ENCODE data around the gene ABRAXAS1.

The ABRAXAS1 gene

GRCh38 chr4:83449009-83449408, 35.9 kb downstream of the ABRAXAS1 start:
- no peak for DNase-seq

GRCh38 chr4:83440899-83441298, 44.0 kb downstream of the ABRAXAS1 start:
- no peak for DNase-seq

- no peak for DNase-seq
Observed at GRCh38 chr4:83440148-83440814, 44.6 kb downstream of the ABRAXAS1 start.

- DNase-seq, result no peak
Observed at GRCh38 chr4:83438719-83439118, 46.2 kb downstream of the ABRAXAS1 start.

GRCh38 chr4:83436680-83437079, 48.2 kb downstream of the ABRAXAS1 start:
- DNase-seq, result no peak

- DNase-seq, result no peak
Observed at GRCh38 chr4:83431200-83431599, 53.7 kb downstream of the ABRAXAS1 start.

- DNase-seq, result no peak
Observed at GRCh38 chr4:83418211-83418610, 66.7 kb downstream of the ABRAXAS1 start.

- DNase-seq, result no peak
Observed at GRCh38 chr4:83417566-83417965, 67.3 kb downstream of the ABRAXAS1 start.

GRCh38 chr4:83413676-83414075, 71.2 kb downstream of the ABRAXAS1 start:
- no peak for DNase-seq

Data from GOT3 (cell line).